Pons (tissue), 1 donor: ENCODE measurements around the gene RNASET2.
A peak's percentile ranks its signal among the peaks of the same experiment; 100 is the strongest.
"Not testable (repeated sequence)": the region's sequence is repeated elsewhere in the genome, so short reads cannot be mapped to it uniquely, and the experiment has no call there.

ENCODE experiments used
- DNase-seq: peaks from one replicate; pipeline ENCODE4 v3.0.0-alpha.2; 2016; ENCODE audit warnings: low spot score

The RNASET2 gene

GRCh38 chr6:166970091-166970490 is 13.7 kb upstream of the RNASET2 start:
- no peak for DNase-seq

GRCh38 chr6:166969390-166970002 is 13.1 kb upstream of the RNASET2 start:
- DNase-seq = peak; percentile 51

GRCh38 chr6:166966268-166966667 is 9.9 kb upstream of the RNASET2 start:
- DNase-seq = no peak

GRCh38 chr6:166960609-166960978 is 4.2 kb upstream of the RNASET2 start:
- DNase-seq = no peak

- peak; percentile 30 for DNase-seq
Measured at GRCh38 chr6:166959911-166960608, 3.7 kb upstream of the RNASET2 start.

- peak; percentile 80 for DNase-seq
Measured at GRCh38 chr6:166958926-166959861, 2.8 kb upstream of the RNASET2 start.

GRCh38 chr6:166957805-166958076 is 1.4 kb upstream of the RNASET2 start:
- DNase-seq = no peak

- DNase-seq = peak; percentile 42
Measured at GRCh38 chr6:166957087-166957804, 896 bp upstream of the RNASET2 start.

- DNase-seq = no peak
Measured at GRCh38 chr6:166955865-166956443, 396 bp downstream of the RNASET2 start.

GRCh38 chr6:166955121-166955864 is 1.1 kb downstream of the RNASET2 start:
- DNase-seq = peak; percentile 38

GRCh38 chr6:166954118-166954713 is 2.1 kb downstream of the RNASET2 start:
- DNase-seq = no peak

- no peak for DNase-seq
Measured at GRCh38 chr6:166952567-166953486, 3.5 kb downstream of the RNASET2 start.

- no peak for DNase-seq
Measured at GRCh38 chr6:166952121-166952520, 4.2 kb downstream of the RNASET2 start.

GRCh38 chr6:166951670-166952060 is 4.7 kb downstream of the RNASET2 start:
- no peak for DNase-seq

GRCh38 chr6:166950892-166951669 is 5.3 kb downstream of the RNASET2 start:
- DNase-seq = not testable (repeated sequence)

GRCh38 chr6:166950443-166950821 is 5.9 kb downstream of the RNASET2 start:
- no peak for DNase-seq

GRCh38 chr6:166949528-166950442 is 6.6 kb downstream of the RNASET2 start:
- no peak for DNase-seq

GRCh38 chr6:166948724-166949123 is 7.6 kb downstream of the RNASET2 start:
- DNase-seq = not testable (repeated sequence)
